Pancreas (tissue), 10 donors: ENCODE data around the gene APOD. TPM values are rescaled to one million over a fixed set of nuclear protein-coding genes. Genes with fewer than 3 reads are reported as not detected.
"Not testable (repeated sequence)": the region's sequence is repeated elsewhere in the genome, so short reads cannot be mapped to it uniquely, and the experiment has no call there.

Experiments
- ATAC-seq, 4 donors: fragments of 200-7000 bp; cut with Tn5 transposase; one replicate each; pipeline versions ENCODE4 v1.8.0 to v1.9.1; 2020; ENCODE audit warnings: mild to moderate bottlenecking in 4 of 4, moderate library complexity in 4 of 4
- DNase-seq, 6 donors: peaks; one replicate each; pipeline ENCODE4 v3.0.0-alpha.2; 2020
- FAIRE-seq: peaks from 2 replicates; lab custom pipeline; 2012; peaks lifted over from hg19 to GRCh38; lab: Jason Lieb, UNC
- H3K27ac ChIP-seq, 4 donors: fragments of 200-600 bp; sonication (generic); 1 replicate in 3 of 4; 2 replicates in 1 of 4; pipeline versions ENCODE4 v1.5.0 to v1.8.0; 2020
- H3K27me3 ChIP-seq, 4 donors: fragments of 200-600 bp; one replicate each; pipeline ENCODE4 v1.8.0; 2021
- H3K36me3 ChIP-seq, 3 donors: fragments of 200-600 bp; sonication (generic) in 1 of 3; one replicate each; pipeline versions ENCODE4 v1.5.0 to v1.8.0; 2020 to 2021
- H3K4me1 ChIP-seq, 3 donors: fragments of 200-600 bp; one replicate each; pipeline ENCODE4 v1.8.0; 2021
- H3K4me3 ChIP-seq, 4 donors: fragments of 200-600 bp; sonication (generic) in 2 of 4; one replicate each; pipeline versions ENCODE4 v1.5.0 to v1.8.0; 2020 to 2021
- H3K9me3 ChIP-seq, 4 donors: fragments of 200-600 bp; one replicate each; pipeline ENCODE4 v1.8.0; 2021
- CTCF ChIP-seq, 4 donors: fragments of 200-600 bp; sonication (generic) in 3 of 4; IDR thresholded peaks; one replicate each; pipeline versions ENCODE4 v1.5.0 to v1.8.0; 2021; ENCODE audit warnings: antibody characterized with exemption in 4 of 4
- WGBS, 2 donors: extraction: QIAGEN DNeasy Blood & Tissue Kit; methylation state at CpG; one replicate each; pipeline ENCODE4 v1.1.7; 2013; 5-methylcytosine and 5-hydroxymethylcytosine counted together
- intact Hi-C, 3 donors: fragments of 100-400 bp; cut with DNase I; formaldehyde crosslinking; loops; one replicate each; pipeline versions ENCODE4 v1.11.1 to v1.14.2; 2022
- polyA plus RNA-seq, 2 donors: library from polyadenylated mRNA; stranded (reverse); fragments of 200-250 nt; gene quantifications; one replicate each; pipeline ENCODE4 v1.2.3, GENCODE V29; 2013
- total RNA-seq, 6 donors: library from RNA; stranded (reverse); fragmentation: NEBNext Ultra II Directional in 4 of 6; extraction: Animal tissue kit (Norgen Biotek cat#: 25700) in 4 of 6; gene quantifications; one replicate each; pipeline versions ENCODE4 v1.2.1 to v1.2.4, GENCODE V29; 2021 to 2023
- donor health status: healthy with polysubstance abuse.
- donor health status: DM: no; HTN: no; CAD: no; lungs with moderate emphysema.
- donor health status: DM: no; HTN: no; CAD: no.
- donor health status: control.
- donor health status: control.
- donor health status: Bipolar disorder and iron deficiency.
- donor health status: DM: yes; HTN: yes; CAD: no.
- donor health status: DM: no; HTN: no; CAD: no.
- donor health status: DM: no; HTN: no; CAD: no.
- donor health status: DM: yes; HTN: yes; CAD: no.

The APOD gene
- total RNA-seq (100 to 1,000 TPM in 2 of 6 donors, 10 to 100 TPM in 4; 12.1 to 133 (median 54.6) TPM), polyA plus RNA-seq (10 to 100 TPM; 47.9 to 75.7 TPM)

- H3K4me1 ChIP-seq = no peaks in the 10 kb centered on the region
- H3K4me3 ChIP-seq = no peak within 1 kb of the TSS
- H3K27me3 ChIP-seq = no peaks in the 10 kb centered on the region
- DNase-seq = peak in 1 of 6 donors; percentile 26
- intact Hi-C loops = no loop called here
- WGBS, 2 donors = 56 to 63% methylated on average over 16 of the region's 16 CpGs
- H3K36me3 ChIP-seq = no peaks in the 10 kb centered on the region
- no peak for FAIRE-seq
- TF ChIP-seq CTCF (IDR thresholded peaks at IDR 0.05) = no peak
- H3K9me3 ChIP-seq = no peaks in the 10 kb centered on the region
- ATAC-seq = peak in 3 of 4 donors; percentile 46 to 52 (median 52)
- no peak within 1 kb of the TSS for H3K27ac ChIP-seq
Measured at GRCh38 chr3:195583831-195584542, at the start of gene APOD. APOD (minus strand) TSS chr3:195583940; CDS start chr3:195579461, 4,479 bp downstream.

- H3K27me3 ChIP-seq, H3K36me3 ChIP-seq, H3K9me3 ChIP-seq, H3K4me3 ChIP-seq, DNase-seq, ATAC-seq, H3K4me1 ChIP-seq, FAIRE-seq, H3K27ac ChIP-seq, intact Hi-C loops: not testable (repeated sequence)
- 70 to 75% methylated on average over 1 to 2 of the region's 3 CpGs for WGBS, 2 donors
Measured at GRCh38 chr3:195633351-195633750, 49.6 kb upstream of the APOD start.

- H3K4me3 ChIP-seq, intact Hi-C loops, FAIRE-seq, H3K9me3 ChIP-seq, H3K27ac ChIP-seq, H3K27me3 ChIP-seq, ATAC-seq, H3K36me3 ChIP-seq, H3K4me1 ChIP-seq: not testable (repeated sequence)
- WGBS, 2 donors = 78 to 85% methylated on average over 16 to 19 of the region's 19 CpGs
- peak in 2 of 6 donors; percentile 21 to 58 for DNase-seq
Measured at GRCh38 chr3:195632501-195633185, 48.9 kb upstream of the APOD start.

GRCh38 chr3:195632046-195632445 is 48.3 kb upstream of the APOD start:
- WGBS, 2 donors = 88 to 97% methylated on average over 14 to 18 of the region's 20 CpGs
- intact Hi-C loops, FAIRE-seq, H3K4me3 ChIP-seq, H3K9me3 ChIP-seq, ATAC-seq, H3K27me3 ChIP-seq, H3K36me3 ChIP-seq, H3K4me1 ChIP-seq, H3K27ac ChIP-seq: not testable (repeated sequence)
- peak in 1 of 6 donors; percentile 37 for DNase-seq

- H3K9me3 ChIP-seq, intact Hi-C loops, ATAC-seq, H3K27me3 ChIP-seq, FAIRE-seq, H3K36me3 ChIP-seq, H3K4me3 ChIP-seq, H3K4me1 ChIP-seq, H3K27ac ChIP-seq: not testable (repeated sequence)
- 86 to 88% methylated on average over 8 to 10 of the region's 13 CpGs for WGBS, 2 donors
- peak in 1 of 6 donors; percentile 43 for DNase-seq
Measured at GRCh38 chr3:195630938-195631495, 47.3 kb upstream of the APOD start.

- WGBS, 2 donors = 65 to 69% methylated on average over 15 to 25 of the region's 32 CpGs
- intact Hi-C loops, H3K9me3 ChIP-seq, H3K4me1 ChIP-seq, H3K27me3 ChIP-seq, H3K4me3 ChIP-seq, FAIRE-seq, H3K36me3 ChIP-seq, H3K27ac ChIP-seq, ATAC-seq, DNase-seq: not testable (repeated sequence)
Measured at GRCh38 chr3:195630086-195630917, 46.6 kb upstream of the APOD start.

- DNase-seq, H3K4me3 ChIP-seq, H3K9me3 ChIP-seq, FAIRE-seq, ATAC-seq, intact Hi-C loops, H3K27ac ChIP-seq, H3K4me1 ChIP-seq, H3K27me3 ChIP-seq, H3K36me3 ChIP-seq: not testable (repeated sequence)
- 75 to 81% methylated on average over 3 to 5 of the region's 7 CpGs for WGBS, 2 donors
Measured at GRCh38 chr3:195629682-195630081, 45.9 kb upstream of the APOD start.

GRCh38 chr3:195628386-195628920 is 44.7 kb upstream of the APOD start:
- H3K36me3 ChIP-seq, H3K4me3 ChIP-seq, H3K4me1 ChIP-seq, DNase-seq, intact Hi-C loops, H3K27me3 ChIP-seq, H3K9me3 ChIP-seq, H3K27ac ChIP-seq, FAIRE-seq, ATAC-seq: not testable (repeated sequence)
- WGBS, 2 donors = 78 to 87% methylated on average over 23 of the region's 23 CpGs

- H3K27ac ChIP-seq, H3K27me3 ChIP-seq, H3K9me3 ChIP-seq, H3K36me3 ChIP-seq, ATAC-seq, H3K4me3 ChIP-seq, DNase-seq, intact Hi-C loops, FAIRE-seq, H3K4me1 ChIP-seq: not testable (repeated sequence)
- WGBS, 2 donors = 67 to 80% methylated on average over 27 to 28 of the region's 30 CpGs
Measured at GRCh38 chr3:195627515-195628385, 44.0 kb upstream of the APOD start.
